ENCODE data around the gene TMEM125. TPM values are rescaled to one million over a fixed set of nuclear protein-coding genes. Genes with fewer than 3 reads are reported as not detected.

The TMEM125 gene
- polyA plus RNA-seq, 3 donors: not detected

DNA sequence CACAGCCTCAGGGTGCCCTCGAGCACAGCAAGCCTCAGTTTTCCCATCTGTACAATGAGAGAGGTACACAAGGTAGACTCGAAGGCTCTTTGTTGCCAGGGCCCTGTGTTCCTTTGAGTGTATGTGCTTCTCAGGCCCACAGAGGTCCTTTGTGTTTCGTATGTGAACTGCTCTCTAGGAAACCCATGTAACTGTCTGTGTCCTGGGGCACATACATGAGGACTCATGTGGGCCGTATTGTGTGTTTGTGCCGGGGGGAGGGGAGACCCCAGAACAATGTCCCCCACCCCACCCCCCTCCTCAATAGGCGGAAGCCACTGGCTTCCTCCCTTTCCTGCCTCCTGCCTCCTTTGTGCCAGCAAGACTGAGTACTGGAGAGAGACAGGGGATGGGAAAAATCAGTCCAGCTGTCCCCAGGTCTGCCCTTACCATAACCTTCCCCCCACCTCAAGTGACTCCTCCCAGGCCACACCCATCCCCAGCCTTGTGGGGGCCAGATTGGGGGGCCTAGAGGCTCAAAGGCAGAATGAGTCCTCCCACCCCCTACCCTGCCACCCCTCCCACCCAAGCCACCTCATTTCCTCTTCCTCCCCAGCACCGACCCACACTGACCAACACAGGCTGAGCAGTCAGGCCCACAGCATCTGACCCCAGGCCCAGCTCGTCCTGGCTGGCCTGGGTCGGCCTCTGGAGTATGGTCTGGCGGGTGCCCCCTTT is 30.8 kb downstream of the TMEM125 start, which contains the start of gene TIE1:
TIE1 (plus strand) TSS at position 605 of the 717 bp plus-strand sequence; CDS start at position 695, 90 bp downstream.
- TF ChIP-seq, protein P1, sequence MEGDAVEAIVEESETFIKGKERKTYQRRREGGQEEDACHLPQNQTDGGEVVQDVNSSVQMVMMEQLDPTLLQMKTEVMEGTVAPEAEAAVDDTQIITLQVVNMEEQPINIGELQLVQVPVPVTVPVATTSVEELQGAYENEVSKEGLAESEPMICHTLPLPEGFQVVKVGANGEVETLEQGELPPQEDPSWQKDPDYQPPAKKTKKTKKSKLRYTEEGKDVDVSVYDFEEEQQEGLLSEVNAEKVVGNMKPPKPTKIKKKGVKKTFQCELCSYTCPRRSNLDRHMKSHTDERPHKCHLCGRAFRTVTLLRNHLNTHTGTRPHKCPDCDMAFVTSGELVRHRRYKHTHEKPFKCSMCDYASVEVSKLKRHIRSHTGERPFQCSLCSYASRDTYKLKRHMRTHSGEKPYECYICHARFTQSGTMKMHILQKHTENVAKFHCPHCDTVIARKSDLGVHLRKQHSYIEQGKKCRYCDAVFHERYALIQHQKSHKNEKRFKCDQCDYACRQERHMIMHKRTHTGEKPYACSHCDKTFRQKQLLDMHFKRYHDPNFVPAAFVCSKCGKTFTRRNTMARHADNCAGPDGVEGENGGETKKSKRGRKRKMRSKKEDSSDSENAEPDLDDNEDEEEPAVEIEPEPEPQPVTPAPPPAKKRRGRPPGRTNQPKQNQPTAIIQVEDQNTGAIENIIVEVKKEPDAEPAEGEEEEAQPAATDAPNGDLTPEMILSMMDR (IDR thresholded peaks at IDR 0.05): no peak
- Histone ChIP-seq H3K4me3 (replicated peaks in 1 of 3; ENCODE audit: low read depth in 2 of 3, low read length in 3 of 3) (no peak within 1 kb of the TSS), H3K27me3 (ENCODE audit: control insufficient read depth in 2 of 2, insufficient read depth in 2 of 2, low read length in 2 of 2) (no peaks in the 10 kb centered on the region), H3K36me3 (replicated peaks in 1 of 2; ENCODE audit: control insufficient read depth in 1 of 2, insufficient read depth in 2 of 2, low read length in 2 of 2) (no peaks in the 10 kb centered on the region), H3K27ac (ENCODE audit: low read depth in 1 of 2, low read length in 2 of 2) (no peak within 1 kb of the TSS), H3K4me2 (replicated peaks; ENCODE audit: extremely low read depth, low read length, poor library complexity, severe bottlenecking) (no peak within 1 kb of the TSS), H2AFZ (ENCODE audit: insufficient read depth, low read depth, low read length, poor library complexity, severe bottlenecking) (peak within 1 kb of the TSS; percentile 38), H4K20me1 (ENCODE audit: insufficient read depth, low read length) (no peaks in the 10 kb centered on the region), H3K9me3 (replicated peaks in 1 of 2; ENCODE audit: control insufficient read depth in 1 of 2, insufficient read depth in 1 of 2, low read length in 2 of 2) (no peaks in the 10 kb centered on the region), H3K4me1 (ENCODE audit: control insufficient read depth in 1 of 2, insufficient read depth in 2 of 2, low read length in 2 of 2) (peaks cover 0 to 5% of the 10 kb centered on the region in 2 donors), H3K9ac (ENCODE audit: insufficient read depth, low read length, poor library complexity, severe bottlenecking) (no peak within 1 kb of the TSS), H3K79me2 (ENCODE audit: insufficient read depth, low read length) (no peaks in the 10 kb centered on the region)
- 31% methylated on average over 4 of the region's 10 CpGs for WGBS (ENCODE audit: insufficient coverage)
- Mint-ChIP-seq H3K4me1 (peaks cover 8% of the 10 kb centered on the region), H3K36me3 (no peaks in the 10 kb centered on the region), H3K9me3 (no peaks in the 10 kb centered on the region), H3K27ac (no peak within 1 kb of the TSS), H3K4me3 (no peak within 1 kb of the TSS), H3K27me3 (ENCODE audit: low read depth in 3 of 3) (peaks cover 2 to 4% (median 2%) of the 10 kb centered on the region in 3 donors)
- no peak for DNase-seq
- intact Hi-C loops (cut with micrococcal nuclease): no loop called here

- Histone ChIP-seq H3K4me1 (ENCODE audit: control insufficient read depth in 1 of 2, insufficient read depth in 2 of 2, low read length in 2 of 2) (peaks cover 0 to 5% of the 10 kb centered on the region in 2 donors), H3K27me3 (ENCODE audit: control insufficient read depth in 2 of 2, insufficient read depth in 2 of 2, low read length in 2 of 2) (no peaks in the 10 kb centered on the region), H3K4me2 (replicated peaks; ENCODE audit: extremely low read depth, low read length, poor library complexity, severe bottlenecking) (no peak overlapping the region), H3K27ac (ENCODE audit: low read depth in 1 of 2, low read length in 2 of 2) (no peak overlapping the region), H4K20me1 (ENCODE audit: insufficient read depth, low read length) (no peaks in the 10 kb centered on the region), H3K4me3 (replicated peaks in 1 of 3; ENCODE audit: low read depth in 2 of 3, low read length in 3 of 3) (no peak overlapping the region), H3K36me3 (replicated peaks in 1 of 2; ENCODE audit: control insufficient read depth in 1 of 2, insufficient read depth in 2 of 2, low read length in 2 of 2) (no peaks in the 10 kb centered on the region), H3K79me2 (ENCODE audit: insufficient read depth, low read length) (no peaks in the 10 kb centered on the region), H2AFZ (ENCODE audit: insufficient read depth, low read depth, low read length, poor library complexity, severe bottlenecking) (no peak overlapping the region), H3K9me3 (replicated peaks in 1 of 2; ENCODE audit: control insufficient read depth in 1 of 2, insufficient read depth in 1 of 2, low read length in 2 of 2) (no peaks in the 10 kb centered on the region), H3K9ac (ENCODE audit: insufficient read depth, low read length, poor library complexity, severe bottlenecking) (no peak overlapping the region)
- H3K4me1 Mint-ChIP-seq: peaks cover 8% of the 10 kb centered on the region
- peaks cover 0 to 4% (median 2%) of the 10 kb centered on the region in 3 donors for H3K27me3 Mint-ChIP-seq (ENCODE audit: low read depth in 3 of 3)
- TF ChIP-seq, protein P1 (IDR thresholded peaks at IDR 0.05): no peak
- H3K9me3 Mint-ChIP-seq: peaks cover 0 to 2% (median 0%) of the 10 kb centered on the region in 7 donors
- H3K4me3 Mint-ChIP-seq: no peak overlapping the region
- H3K36me3 Mint-ChIP-seq: no peaks in the 10 kb centered on the region
- 88% methylated on average over 1 of the region's 1 CpG for WGBS (ENCODE audit: insufficient coverage)
- intact Hi-C loops (cut with micrococcal nuclease): no loop called here
- no peak for DNase-seq
- no peak overlapping the region for H3K27ac Mint-ChIP-seq
Measured at GRCh38 chr1:43302201-43302600, 32.4 kb downstream of the TMEM125 start.

All from CD14-positive monocyte (primary cell).